Superior temporal gyrus (tissue), 1 donor: ENCODE data around the gene EGFR.

ENCODE experiments used
- DNase-seq: peaks from one replicate; pipeline ENCODE4 v3.0.0-alpha.2; 2016; ENCODE audit errors: extremely low spot score

The EGFR gene

GRCh38 chr7:55189878-55190436 lies 171.1 kb downstream of the EGFR start:
- DNase-seq, result no peak

- DNase-seq, result no peak
Measured at GRCh38 chr7:55190511-55191160, 171.8 kb downstream of the EGFR start.

- no peak for DNase-seq
Measured at GRCh38 chr7:55191161-55191925, 172.5 kb downstream of the EGFR start.

- DNase-seq, result no peak
Measured at GRCh38 chr7:55191926-55192692, 173.3 kb downstream of the EGFR start.

GRCh38 chr7:55192723-55193122 lies 173.9 kb downstream of the EGFR start:
- DNase-seq, result no peak

- DNase-seq, result no peak
Measured at GRCh38 chr7:55193245-55193644, 174.4 kb downstream of the EGFR start.

- no peak for DNase-seq
Measured at GRCh38 chr7:55194522-55194921, 175.7 kb downstream of the EGFR start.

- DNase-seq, result no peak
Measured at GRCh38 chr7:55198634-55199392, 180.0 kb downstream of the EGFR start.

GRCh38 chr7:55199418-55199817 lies 180.6 kb downstream of the EGFR start:
- DNase-seq, result no peak

GRCh38 chr7:55200441-55200840 lies 181.6 kb downstream of the EGFR start:
- DNase-seq, result no peak

- no peak for DNase-seq
Measured at GRCh38 chr7:55202150-55202913, 183.5 kb downstream of the EGFR start.

- no peak for DNase-seq
Measured at GRCh38 chr7:55203300-55203699, 184.5 kb downstream of the EGFR start.

GRCh38 chr7:55205124-55205955 lies 186.5 kb downstream of the EGFR start:
- no peak for DNase-seq

GRCh38 chr7:55206235-55207029 lies 187.6 kb downstream of the EGFR start:
- DNase-seq, result no peak

- no peak for DNase-seq
Measured at GRCh38 chr7:55207436-55208125, 188.8 kb downstream of the EGFR start.

GRCh38 chr7:55209366-55209765 lies 190.5 kb downstream of the EGFR start:
- DNase-seq, result no peak

GRCh38 chr7:55210176-55210575 lies 191.4 kb downstream of the EGFR start:
- DNase-seq, result no peak

GRCh38 chr7:55210716-55211115 lies 191.9 kb downstream of the EGFR start:
- DNase-seq, result no peak
